HG02571 (cell line): ENCODE results near the gene LY6G6C.

ENCODE experiments used
- ATAC-seq: cut with Tn5 transposase; IDR thresholded peaks from one replicate; pipeline ENCODE4 v1.9.1; 2021; ENCODE audit warnings: mild to moderate bottlenecking, moderate library complexity; ENCODE audit not compliant: unreplicated experiment

Gene LY6G6C

GRCh38 chr6:31721351-31722020 is at the start of gene LY6G6C:
TSS of gene LY6G6C (minus strand) at chr6:31721746. CDS start at chr6:31721679, 67 bp downstream.
- ATAC-seq, result no peak

- no peak for ATAC-seq
Observed at GRCh38 chr6:31770860-31771259, 49.3 kb upstream of the LY6G6C start.

GRCh38 chr6:31769684-31770371 is 48.3 kb upstream of the LY6G6C start:
- no peak for ATAC-seq

GRCh38 chr6:31768363-31769257 is 47.1 kb upstream of the LY6G6C start:
- ATAC-seq, result no peak

- no peak for ATAC-seq
Observed at GRCh38 chr6:31767096-31767645, 45.6 kb upstream of the LY6G6C start.

GRCh38 chr6:31765910-31766794 is 44.6 kb upstream of the LY6G6C start:
- no peak for ATAC-seq

- no peak for ATAC-seq
Observed at GRCh38 chr6:31765559-31765909, 44.0 kb upstream of the LY6G6C start.

- no peak for ATAC-seq
Observed at GRCh38 chr6:31764198-31764597, 42.7 kb upstream of the LY6G6C start.

- ATAC-seq, result no peak
Observed at GRCh38 chr6:31763619-31763940, 42.0 kb upstream of the LY6G6C start.

GRCh38 chr6:31762878-31763618 is 41.5 kb upstream of the LY6G6C start:
- ATAC-seq, result no peak

- no peak for ATAC-seq
Observed at GRCh38 chr6:31762356-31762755, 40.8 kb upstream of the LY6G6C start, which contains the start of gene SAPCD1. TSS of gene SAPCD1 (plus strand) at chr6:31762656. CDS start at chr6:31763055, 399 bp downstream.

GRCh38 chr6:31761343-31761742 is 39.8 kb upstream of the LY6G6C start:
- no peak for ATAC-seq

- no peak for ATAC-seq
Observed at GRCh38 chr6:31760790-31761189, 39.2 kb upstream of the LY6G6C start.

- no peak for ATAC-seq
Observed at GRCh38 chr6:31758281-31758680, 36.7 kb upstream of the LY6G6C start.

- ATAC-seq, result no peak
Observed at GRCh38 chr6:31752739-31753319, 31.3 kb upstream of the LY6G6C start.

GRCh38 chr6:31750411-31751022 is 29.0 kb upstream of the LY6G6C start:
- no peak for ATAC-seq

- no peak for ATAC-seq
Observed at GRCh38 chr6:31749301-31750036, 27.9 kb upstream of the LY6G6C start.

- ATAC-seq, result no peak
Observed at GRCh38 chr6:31744422-31744821, 22.9 kb upstream of the LY6G6C start.
